GF-D8 (cell line): Measurements from ENCODE around the gene CHCHD4.
"Not testable (repeated sequence)": the region's sequence is repeated elsewhere in the genome, so short reads cannot be mapped to it uniquely, and the experiment has no call there.

Experiments
- DNase-seq: peaks from one replicate; lab custom pipeline; 2025; lab: John Stamatoyannopoulos, UW

Gene CHCHD4

DNA sequence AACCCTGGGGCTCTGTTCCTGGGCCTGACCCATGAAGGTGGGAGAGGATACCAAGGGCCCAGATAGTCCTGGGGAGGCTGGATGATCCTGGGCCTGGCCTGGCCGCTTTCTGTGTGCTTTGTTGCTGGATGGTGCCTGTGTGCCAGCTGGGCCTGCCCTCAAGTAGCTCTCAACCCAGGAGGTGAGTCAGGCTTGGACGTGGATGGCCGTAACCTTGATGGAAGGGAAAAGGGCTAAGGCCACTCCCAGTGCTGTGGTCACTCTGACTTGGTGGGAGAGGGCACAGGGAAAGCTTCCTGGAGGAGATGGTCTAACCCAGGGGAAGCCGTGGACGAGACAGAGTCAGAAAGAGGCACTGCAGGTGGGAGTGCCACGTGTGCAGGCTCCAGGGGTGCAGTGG lies 9.6 kb upstream of the CHCHD4 start:
- DNase-seq, result no peak

DNA sequence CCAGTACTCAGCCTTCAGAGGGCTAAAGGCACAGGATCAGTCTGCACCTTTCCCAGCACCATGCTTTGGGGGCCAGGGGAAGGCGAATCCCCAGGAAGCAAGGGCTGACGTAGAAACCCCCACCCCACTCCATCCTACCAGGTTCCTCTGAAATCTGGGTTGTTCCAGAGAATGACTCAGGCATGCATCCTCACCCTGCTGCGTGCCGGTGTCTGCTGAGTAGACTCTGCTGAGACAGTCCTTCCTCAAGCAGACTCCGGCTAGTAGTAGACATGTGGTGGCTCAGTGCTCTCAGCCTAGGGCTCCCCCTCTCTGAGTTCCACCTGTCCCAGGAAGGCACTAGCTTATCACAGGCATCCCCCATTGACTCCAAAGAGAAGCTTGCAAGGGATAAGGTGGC lies 9.2 kb upstream of the CHCHD4 start:
- no peak for DNase-seq

DNA sequence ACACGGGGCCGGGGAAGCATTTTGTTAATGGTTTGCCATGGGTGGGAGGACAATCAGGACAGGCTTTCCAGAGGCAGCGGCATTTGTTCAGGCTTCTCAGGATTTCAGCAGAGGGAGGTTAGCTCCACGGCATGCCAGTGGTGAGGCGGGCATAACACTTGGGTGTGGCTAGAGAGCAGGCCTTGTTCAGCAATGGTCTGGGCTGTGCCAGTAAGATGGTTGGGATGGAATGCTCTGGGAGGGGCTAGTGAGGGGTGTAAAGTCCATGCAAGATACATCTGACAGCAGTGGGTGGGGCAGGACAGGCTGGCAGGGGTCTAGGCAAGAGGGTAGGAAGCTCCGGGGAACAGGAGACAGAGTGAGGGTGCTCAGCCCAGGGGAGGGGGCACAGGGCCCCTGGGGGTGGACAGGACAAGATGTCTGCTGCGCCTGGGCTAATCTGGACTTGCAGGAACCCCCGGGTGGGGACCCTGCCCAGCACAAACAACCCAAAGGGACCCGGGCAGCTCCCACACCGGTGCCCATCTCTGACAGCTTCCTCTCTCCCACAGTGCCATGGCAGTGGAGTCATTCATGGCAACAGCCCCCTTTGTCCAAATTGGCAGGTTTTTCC lies 8.6 kb upstream of the CHCHD4 start:
- no peak for DNase-seq

DNA sequence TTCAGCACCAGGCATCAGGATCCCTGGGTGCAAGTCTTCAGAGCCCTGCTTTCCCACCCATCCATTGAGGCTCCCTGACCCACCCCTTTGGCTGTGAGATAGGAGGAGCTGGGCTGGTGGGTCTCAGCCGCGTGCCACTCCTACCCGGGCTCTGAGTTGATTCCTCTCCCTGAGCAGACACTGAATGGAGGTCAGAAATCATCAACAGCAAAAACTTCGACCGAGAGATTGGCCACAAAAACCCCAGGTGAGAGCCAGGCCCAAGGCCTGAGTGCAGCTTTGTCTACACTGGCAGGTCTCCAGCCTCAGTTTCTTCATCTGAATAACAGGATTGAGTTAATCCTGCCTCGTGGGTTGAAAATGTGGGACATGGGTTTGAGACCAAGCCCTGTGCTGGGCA lies 8.0 kb upstream of the CHCHD4 start:
- DNase-seq, result no peak

DNA sequence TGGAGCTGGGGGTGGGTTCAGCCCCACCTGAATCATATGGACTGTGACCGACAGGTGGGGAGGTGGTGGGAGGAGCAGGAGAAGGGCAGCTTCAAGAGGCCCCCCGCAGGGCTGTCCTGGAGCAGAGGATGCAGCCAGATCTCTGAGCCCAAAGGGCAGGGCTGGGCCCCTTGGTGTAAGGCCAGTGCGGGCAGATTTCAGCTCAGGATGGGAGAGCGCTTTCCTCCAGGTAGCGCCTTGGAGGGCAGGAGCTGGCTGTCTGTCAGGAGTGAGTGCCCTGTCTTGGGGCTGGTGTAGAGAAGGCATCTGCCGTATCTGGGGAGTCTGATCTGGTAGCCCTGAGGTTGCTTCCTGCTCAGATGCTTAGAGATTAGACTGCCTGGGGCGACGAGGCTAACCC lies 7.5 kb upstream of the CHCHD4 start:
- no peak for DNase-seq

DNA sequence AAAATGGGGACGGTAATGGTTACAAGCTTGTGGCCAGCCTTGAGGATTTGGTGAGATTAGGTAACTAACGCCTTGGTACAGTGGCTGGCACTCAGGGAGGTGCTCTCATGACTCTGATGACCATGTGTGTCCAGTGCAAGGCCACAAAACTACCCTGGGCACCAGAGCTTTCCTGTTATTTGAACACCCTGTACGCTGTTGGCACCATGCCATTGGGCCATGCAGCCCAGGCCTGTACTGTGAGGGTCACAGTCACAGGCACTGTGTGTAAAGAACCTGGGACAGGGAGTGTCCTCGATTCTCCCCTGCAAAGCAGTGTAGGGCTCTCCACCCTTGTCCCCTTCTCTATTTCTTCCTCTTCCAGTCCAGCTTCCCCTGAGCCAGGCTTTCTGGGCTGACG lies 6.5 kb upstream of the CHCHD4 start:
- DNase-seq, result no peak

DNA sequence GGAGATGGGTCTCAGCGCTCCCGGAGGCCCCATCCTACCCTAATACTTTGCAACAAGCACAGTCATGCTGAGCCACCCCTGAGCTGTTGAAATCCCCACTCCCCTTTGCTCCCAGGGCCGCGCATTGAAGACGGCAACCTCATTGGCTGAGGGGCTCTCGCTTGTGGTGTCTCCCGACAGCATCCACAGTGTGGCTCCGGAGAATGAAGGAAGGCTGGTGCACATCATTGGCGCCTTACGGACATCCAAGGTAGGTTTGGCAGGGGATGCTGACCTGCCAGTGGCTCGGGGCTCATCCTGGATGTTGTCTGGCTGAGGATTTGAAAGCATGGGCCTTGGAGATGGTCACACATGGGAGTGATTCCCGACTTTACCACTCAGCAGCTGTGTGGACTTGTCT lies 6.0 kb upstream of the CHCHD4 start:
- DNase-seq, result no peak

DNA sequence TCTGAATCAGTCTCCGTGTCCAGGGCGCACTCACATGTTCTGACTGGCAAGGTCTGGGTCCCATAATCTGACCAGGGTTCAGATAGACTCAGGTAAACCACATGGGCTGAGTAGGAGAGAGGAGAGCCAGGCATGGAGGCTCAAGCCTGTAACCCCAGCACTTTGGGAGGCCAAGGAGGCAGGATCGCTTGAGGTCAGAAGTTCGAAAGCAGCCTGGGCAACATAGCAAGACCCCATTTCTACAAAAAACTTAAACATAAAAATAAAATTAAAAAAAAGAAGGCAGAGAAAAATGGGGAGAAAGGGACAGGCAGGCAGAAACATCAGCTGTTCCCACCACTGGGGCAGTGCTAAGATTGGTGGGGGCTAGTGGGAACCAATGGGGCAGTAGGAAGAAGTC lies 5.6 kb upstream of the CHCHD4 start:
- no peak for DNase-seq

DNA sequence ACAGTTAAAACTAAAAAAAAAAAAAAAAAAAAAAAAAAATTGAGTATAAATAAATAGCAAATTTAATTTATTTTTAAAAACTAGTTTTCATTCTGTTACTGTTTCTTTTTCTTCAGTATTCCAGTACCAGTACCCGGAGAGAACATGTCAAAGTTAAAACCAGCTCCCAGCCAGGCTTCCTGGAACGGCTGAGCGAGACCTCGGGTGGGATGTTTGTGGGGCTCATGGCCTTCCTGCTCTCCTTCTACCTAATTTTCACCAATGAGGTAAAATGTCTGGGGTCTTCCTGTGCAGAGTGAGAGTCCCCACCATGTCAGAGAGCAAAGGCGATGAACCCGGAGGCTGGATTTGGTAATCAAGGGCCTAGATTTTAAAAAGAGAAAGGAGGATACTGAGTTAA lies 4.6 kb upstream of the CHCHD4 start:
- no peak for DNase-seq

DNA sequence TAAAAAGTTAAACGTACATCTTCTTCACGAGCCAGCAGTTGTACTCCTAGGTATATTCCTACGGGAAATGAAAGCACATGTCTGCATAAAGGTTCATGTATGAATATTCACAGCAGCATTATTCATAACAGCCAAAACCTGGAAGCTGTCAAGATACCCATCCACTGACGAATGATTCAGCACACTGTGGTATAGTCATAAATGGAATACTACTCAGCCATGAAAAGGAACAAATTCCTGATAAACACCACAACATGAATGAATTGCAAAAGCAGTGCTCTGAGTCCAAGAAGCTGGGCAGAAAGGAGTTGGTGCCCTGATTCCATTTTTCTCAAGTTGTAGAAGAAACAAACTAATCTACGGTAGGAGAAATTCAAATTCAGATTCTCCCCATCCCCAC lies 4.1 kb upstream of the CHCHD4 start:
- no peak for DNase-seq

DNA sequence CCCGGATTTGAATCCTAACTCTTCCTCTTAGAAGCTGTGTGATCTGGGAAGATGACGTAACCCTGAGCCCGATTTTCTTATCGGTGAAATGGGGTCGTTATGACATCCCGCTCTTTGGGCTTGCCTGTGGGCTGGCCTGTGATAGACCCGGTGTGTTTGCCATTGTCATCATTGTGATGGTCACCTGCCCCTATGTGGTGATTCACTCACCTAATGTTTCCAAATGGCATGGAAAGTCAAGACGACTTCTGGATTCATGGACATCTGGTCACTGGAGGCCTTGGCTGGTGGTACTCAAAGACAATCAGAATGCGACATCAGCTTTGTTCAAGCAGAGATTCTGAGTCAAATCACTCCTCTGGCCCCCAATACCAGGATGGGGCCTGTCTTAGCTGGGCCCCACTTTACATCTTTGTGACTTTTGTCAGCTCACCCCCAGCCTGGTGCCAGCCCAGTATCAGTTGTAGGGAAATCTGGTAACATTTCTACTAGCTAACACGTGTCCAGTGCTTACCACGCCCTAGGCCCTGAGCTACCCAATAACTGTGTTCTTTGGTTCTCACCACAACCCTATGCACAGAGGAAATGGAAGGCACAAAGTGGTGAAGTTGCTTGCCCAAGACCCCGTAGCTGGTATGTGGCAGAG lies 3.0 kb upstream of the CHCHD4 start:
- no peak for DNase-seq

DNA sequence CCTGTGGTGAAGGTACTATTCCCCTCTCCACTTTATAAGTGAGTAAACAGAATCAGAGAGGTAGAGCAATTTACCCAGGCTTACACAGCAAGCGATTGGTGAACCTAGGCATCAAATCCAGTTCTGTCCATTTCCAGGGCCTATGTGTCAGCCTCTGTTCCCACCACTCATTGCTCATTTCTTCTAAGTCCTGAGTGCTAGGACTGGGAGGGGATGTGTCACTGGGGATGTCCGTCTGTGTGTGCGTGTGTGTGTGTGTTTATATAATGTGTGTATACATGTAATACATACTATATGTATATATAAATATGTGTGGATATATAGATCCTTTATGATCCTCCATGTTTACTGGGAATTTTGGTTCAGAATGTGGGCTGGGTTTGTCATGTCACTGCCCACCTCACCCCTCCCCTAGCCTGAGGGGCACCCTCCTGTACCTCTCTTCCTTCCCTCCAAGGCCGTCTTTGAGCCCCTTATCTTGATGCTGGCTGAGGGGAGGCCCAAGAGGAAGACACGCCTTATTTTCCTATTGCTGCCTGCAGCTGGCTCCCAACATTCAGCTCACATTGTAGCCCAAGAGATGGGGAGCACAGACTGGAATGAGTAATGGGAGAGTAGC lies 2.3 kb upstream of the CHCHD4 start:
- no peak for DNase-seq

DNA sequence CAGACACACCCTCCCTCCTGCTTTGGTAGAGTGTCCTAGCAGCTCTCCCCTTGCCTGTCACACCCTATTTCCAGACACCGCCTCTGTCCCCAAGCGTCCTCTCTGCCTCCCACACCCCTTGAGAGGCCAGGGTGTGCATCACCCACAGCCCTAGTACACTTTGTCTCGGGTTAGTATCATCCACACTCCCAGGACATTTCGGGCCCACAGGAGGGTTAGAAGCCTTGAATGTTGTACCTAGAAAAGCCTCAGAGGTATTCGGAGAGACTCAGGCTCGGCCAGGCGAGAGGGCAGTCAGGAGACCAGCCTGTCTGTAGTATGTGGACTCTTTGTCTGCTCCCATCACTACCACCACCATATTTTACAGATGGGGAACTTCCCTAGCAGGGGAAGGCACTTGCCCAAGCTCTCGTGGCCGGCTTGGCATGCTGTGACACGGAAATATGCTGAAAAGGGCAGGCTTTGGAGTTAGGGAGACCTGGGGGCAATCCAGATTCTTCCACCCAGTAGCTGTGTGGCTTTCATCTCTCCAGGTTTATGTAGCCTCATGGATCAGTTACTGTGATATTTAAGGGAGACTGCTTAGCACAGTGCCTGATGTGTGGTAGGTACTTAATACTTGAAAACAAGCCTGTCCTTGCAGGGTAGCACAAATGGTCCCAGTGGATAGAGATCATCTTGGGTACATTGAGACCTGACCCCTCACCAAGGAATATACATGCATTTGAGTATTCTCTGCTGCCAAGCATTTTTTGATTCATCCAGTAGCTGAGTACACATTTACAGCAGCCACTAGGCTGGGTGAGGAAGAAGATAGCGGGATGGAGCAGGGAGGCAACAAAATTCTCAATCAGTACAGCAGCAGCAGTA lies 1.6 kb upstream of the CHCHD4 start:
- no peak for DNase-seq

DNA sequence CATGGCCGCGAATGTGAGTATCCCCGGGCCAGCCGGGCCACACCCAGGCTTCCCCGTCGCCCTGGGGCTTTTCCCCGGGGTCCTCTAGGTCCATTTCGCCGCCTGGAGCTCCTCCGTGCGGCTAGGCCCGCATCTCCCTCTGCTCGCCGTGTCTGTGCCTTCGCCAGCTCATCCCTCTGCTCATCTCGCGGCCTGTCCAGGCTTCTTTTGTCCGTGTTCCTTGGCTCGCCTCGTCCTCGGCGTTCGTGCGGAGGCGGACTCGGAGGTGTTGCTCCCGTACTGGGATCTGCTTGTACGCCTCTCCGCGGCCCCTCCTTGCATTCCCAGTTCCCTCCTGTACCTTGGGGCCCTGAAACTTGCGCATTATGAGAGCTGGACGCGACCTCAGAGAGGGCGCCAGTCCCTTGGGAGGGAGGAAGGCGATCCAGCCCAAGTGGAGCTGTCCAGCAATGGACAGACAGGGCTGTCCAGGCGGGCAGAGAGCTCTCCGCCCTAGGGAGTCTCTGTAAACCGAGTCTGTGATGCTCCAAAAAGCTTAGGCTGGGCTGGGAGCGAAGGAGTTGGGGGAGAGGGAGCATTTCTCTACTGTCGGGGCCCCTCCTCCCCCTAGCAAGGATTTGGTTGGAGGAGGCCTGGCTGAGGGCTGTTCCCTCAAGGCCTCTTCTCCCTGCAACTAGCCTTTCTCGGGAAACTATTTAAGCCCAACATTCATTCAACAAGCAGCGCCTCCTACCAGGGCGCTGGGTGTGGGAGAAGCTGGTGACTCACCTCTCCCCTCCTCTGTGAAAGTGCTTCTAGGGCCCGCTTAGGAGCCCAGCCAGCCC lies 735 bp upstream of the CHCHD4 start:
- no peak for DNase-seq

DNA sequence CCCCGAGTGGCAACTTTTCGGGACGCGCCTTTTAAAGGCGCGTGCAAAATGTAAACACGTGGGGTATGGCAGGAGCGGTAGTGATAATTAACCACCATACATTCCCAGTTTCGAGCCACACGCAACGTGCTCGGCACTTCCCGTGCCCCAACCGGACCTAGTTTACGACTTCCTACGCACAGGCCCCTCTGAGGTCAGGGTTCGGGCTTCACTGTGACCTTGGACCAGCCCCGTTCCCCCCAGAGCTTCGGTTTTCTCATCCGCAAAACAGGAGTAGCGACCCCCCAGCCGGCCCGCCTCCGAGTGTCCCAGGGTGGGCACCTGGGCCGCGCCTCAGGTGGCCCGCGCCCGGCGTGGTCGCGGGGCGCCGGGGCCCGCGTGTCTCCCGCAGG lies 451 bp downstream of the CHCHD4 start:
- DNase-seq, result peak; percentile 66

DNA sequence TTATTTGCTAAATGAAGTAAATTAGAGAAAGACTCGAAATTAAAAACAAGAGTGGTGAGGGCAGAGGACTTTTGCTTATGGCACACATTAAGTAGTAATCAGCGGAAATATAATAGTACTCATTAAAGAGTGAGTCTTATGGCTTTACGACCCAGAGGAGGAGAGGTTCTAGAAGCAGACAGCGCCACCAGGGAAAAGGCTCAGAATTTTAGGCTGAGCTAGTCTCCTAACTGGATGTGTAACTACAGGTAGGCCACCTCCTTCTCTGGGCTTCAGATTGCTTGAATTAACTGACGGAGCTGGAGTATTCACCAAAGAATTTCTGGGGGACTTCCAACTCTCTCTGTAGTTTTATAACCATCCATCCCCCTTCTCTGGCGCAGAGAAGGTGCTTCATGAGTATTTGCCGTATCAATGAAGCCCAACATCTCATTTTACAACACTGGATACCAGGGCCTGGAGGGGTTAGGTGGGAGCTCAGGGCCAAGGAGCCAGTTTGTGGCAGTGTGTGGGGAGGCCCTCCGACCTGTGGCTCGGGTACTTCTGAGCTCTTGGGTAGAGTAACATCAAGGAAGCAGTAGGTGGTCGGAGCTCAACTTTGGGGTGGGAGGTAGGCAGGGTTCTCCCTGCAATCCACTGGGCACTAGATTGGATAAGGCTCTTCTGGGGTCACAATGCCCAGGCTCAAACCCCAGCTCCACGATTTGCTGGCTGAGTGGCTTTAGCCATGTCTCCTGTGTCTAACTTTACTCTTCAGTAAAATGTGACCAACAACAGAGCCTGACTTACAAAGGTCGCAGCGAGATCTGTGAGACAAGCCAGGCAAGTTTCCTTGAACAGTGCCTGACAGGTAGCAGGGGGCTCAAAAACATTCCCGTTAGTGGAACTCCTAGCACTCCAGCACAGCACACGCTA lies 1.1 kb downstream of the CHCHD4 start:
- no peak for DNase-seq

DNA sequence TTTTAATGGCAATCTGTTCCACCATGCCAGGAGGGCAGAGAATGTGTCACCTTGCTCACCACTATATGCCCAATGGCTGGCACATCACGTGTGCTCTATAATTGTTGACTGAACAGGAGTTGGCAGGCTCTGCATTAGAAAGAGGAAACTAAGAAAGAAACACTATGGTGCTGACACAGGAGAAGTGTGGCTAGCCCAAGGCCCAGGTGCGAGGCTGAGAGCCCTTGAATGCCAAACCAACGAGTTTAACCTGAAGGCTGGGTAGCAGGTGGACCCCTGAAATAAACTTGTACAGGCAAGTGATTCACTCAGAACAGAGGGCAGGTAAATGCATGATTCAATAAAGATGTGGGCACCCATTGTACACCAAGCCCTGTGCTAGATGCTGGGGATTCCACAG lies 2.4 kb downstream of the CHCHD4 start:
- no peak for DNase-seq

DNA sequence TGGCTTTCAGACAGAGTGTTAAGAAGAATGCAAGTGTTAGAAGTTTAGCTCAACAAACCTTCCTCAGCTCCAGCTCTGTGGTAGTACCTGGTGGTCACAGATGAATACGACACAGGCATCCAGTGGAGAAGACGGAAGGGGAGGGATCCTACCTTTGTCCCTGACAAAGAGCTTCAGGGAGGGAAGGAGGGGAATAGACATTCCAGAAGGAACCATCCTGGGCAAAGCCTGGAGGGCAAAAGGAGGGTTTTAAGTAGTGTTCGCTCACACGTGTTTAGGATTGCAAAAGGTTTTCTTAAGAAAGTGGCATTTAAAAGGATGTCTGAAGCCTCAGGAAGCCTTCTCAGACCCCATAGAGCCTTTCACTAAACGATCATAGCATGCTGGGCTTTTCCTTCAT lies 2.8 kb downstream of the CHCHD4 start:
- no peak for DNase-seq

DNA sequence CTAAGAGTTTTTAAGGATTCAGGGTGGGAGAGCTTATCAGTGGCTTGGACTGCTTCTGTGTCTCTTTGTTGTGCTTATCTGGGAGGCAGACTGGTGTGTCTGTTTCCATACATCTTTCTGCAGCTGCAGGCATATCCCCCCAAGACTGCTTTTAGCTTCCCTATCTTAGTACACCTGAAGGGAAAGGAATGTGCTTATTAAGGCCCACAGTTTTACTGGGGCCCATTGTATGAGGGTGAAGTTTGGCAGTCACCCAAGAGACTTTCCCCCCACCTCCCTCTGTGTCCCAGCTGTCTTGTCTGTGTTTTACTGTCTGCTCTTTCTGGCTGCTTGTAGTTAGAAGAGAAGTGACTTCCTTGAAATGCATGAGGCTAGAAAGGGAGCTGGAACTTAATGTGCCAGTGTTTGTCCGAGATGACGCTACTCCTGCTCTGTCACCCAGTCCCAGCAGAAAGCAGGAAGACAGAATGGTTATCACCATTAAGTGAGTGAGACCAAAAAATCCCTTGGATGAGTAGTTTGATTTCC lies 3.7 kb downstream of the CHCHD4 start:
- not testable (repeated sequence) for DNase-seq

DNA sequence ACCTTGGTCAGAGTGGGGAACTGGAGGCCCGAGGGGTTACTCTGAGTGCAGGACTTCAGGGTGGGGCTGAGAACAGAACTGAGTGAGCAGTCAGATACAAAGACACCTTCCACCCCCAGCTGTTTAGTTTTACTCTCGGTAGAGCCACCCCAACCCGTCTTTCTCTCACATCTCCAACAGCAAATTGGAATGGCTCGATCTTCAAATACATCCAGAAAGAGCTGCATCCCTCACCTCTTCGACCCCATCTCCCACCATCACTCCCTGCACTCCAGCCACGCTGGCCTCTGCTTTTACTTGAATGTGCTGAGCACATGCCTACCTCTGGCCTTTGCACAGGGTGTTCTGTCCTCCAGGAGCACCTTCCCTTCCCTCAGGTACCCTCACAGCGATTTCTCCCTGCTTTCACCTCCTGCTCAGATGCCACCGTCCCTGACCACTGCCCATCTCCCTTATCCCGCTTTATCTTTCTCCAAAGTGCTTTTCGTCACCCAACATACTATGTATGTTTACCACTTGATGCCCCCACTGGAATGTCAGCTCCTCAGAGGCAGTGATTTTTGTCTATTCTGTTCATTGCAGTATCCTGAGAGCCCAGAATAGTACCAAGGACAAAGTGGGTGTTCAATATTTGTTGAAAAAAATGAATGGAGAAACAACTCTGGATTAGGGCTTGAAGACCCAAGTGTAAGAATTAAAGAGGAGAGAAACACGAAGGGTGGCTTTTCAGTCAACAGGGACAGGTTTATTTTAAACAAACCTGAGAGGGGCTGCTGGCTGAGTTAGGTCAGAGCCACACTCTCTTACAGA lies 4.4 kb downstream of the CHCHD4 start:
- no peak for DNase-seq
